GM12878 (cell line): ENCODE data around the gene WDR18. TPM values are rescaled to one million over a fixed set of nuclear protein-coding genes. Genes with fewer than 3 reads are reported as not detected.

Experiments
- ATAC-seq: fragments of 200-7000 bp; cut with Tn5 transposase; 3 replicates; pipeline ENCODE4 v1.9.1; 2020; ENCODE audit warnings: mild to moderate bottlenecking, moderate library complexity
- BruUV-seq: library from RNA; stranded (reverse); fragments of 400-500 nt; replicated peaks from 2 replicates; lab custom pipeline; 2021; lab: Mats Ljungman, UMichigan
- CTCF ChIA-PET: fragments of 300-600 bp; sonication (Branson Sonifier 250); formaldehyde crosslinking; extraction: SDS; loops from one replicate; lab custom pipeline; 2021; ENCODE audit warnings: inconsistent platforms; lab: Yijun Ruan, JAX
- POLR2A ChIA-PET: fragments of 350-600 bp; formaldehyde crosslinking; extraction: SDS; loops from one replicate; lab custom pipeline; 2021; ENCODE audit warnings: inconsistent platforms; lab: Charles Lee
- RAD21 ChIA-PET: fragments of 300-600 bp; sonication (Branson Sonifier 250); formaldehyde crosslinking; loops from one replicate; lab custom pipeline; 2023; ENCODE audit warnings: antibody characterized with exemption; ENCODE audit not compliant: unreplicated experiment; lab: Charles Lee
- SMC1A ChIA-PET: fragments of 300-600 bp; sonication (Branson Sonifier 250); formaldehyde crosslinking; loops from one replicate; lab custom pipeline; 2023; ENCODE audit not compliant: unreplicated experiment, uncharacterized antibody; lab: Charles Lee
- DNase-seq: peaks from one replicate; pipeline ENCODE4 v3.0.0-alpha.2; 2011; ENCODE audit warnings: low read depth, low spot score
- FAIRE-seq: peaks from 3 replicates; lab custom pipeline; 2011; peaks lifted over from hg19 to GRCh38; lab: Jason Lieb, UNC
- H2AFZ ChIP-seq: 2 replicates; pipeline ENCODE4 v1.6.0; 2011; ENCODE audit warnings: low read depth, low read length, control low read depth; ENCODE audit not compliant: control insufficient read depth
- H3K27ac ChIP-seq: 2 replicates; pipeline ENCODE4 v1.5.1; 2011; ENCODE audit warnings: control low read depth; ENCODE audit not compliant: control insufficient read depth, insufficient read depth
- H3K27me3 ChIP-seq, 2 experiments: replicated peaks in 1 of 2; 2 replicates each; pipeline versions ENCODE4 v1.6.0 to v1.6.1; 2011; ENCODE audit warnings: low read length in 1 of 2; ENCODE audit not compliant: control insufficient read depth in 2 of 2, insufficient read depth in 2 of 2
- H3K36me3 ChIP-seq, 2 experiments: 2 replicates each; pipeline ENCODE4 v1.5.1; 2011; ENCODE audit warnings: low read length in 1 of 2; ENCODE audit not compliant: control insufficient read depth in 2 of 2, insufficient read depth in 2 of 2
- H3K4me1 ChIP-seq: 2 replicates; pipeline ENCODE4 v1.6.1; 2011; ENCODE audit warnings: mild to moderate bottlenecking, low read length, moderate library complexity, mixed read lengths; ENCODE audit not compliant: control insufficient read depth, insufficient read depth
- H3K4me2 ChIP-seq: 2 replicates; pipeline ENCODE4 v1.6.0; 2011; ENCODE audit warnings: control low read depth; ENCODE audit not compliant: control insufficient read depth, insufficient read depth
- H3K4me3 ChIP-seq: fragments of 200-600 bp; sonication (generic); 2 replicates; pipeline ENCODE4 v1.5.1; 2016
- H3K79me2 ChIP-seq: 2 replicates; pipeline ENCODE4 v1.6.0; 2011; ENCODE audit warnings: low read length; ENCODE audit not compliant: control insufficient read depth, insufficient read depth
- H3K9ac ChIP-seq: 2 replicates; pipeline ENCODE4 v1.8.0; 2011; ENCODE audit warnings: low read length, control low read depth, mixed read lengths; ENCODE audit not compliant: control insufficient read depth, insufficient read depth
- H3K9me3 ChIP-seq: replicated peaks from 3 replicates; pipeline ENCODE4 v1.5.1; 2011; ENCODE audit warnings: mild to moderate bottlenecking, low read length; ENCODE audit not compliant: control insufficient read depth, insufficient read depth
- H4K20me1 ChIP-seq: 2 replicates; pipeline ENCODE4 v1.6.0; 2011; ENCODE audit not compliant: control insufficient read depth, insufficient read depth
- BMI1 ChIP-seq: fragments of 450-650 bp; IDR thresholded peaks from 2 replicates; pipeline ENCODE4 v1.6.1; 2016; ENCODE audit warnings: mild to moderate bottlenecking, moderate library complexity, borderline replicate concordance
- CBFB ChIP-seq: IDR thresholded peaks from 2 replicates; pipeline ENCODE4 v1.6.1; 2016; ENCODE audit warnings: antibody characterized with exemption, low read depth
- CBX5 ChIP-seq: sonication (generic); IDR thresholded peaks from 2 replicates; pipeline ENCODE4 v1.6.1; 2016; ENCODE audit warnings: low read depth, moderate library complexity, mild to moderate bottlenecking, inconsistent platforms
- CREB1 ChIP-seq: IDR thresholded peaks from 2 replicates; pipeline ENCODE4 v1.6.1; 2012; ENCODE audit warnings: low read depth, mild to moderate bottlenecking, inconsistent platforms
- MXI1 ChIP-seq: fragments of 150-350 bp; IDR thresholded peaks from 2 replicates; pipeline ENCODE4 v1.6.1; 2011; ENCODE audit warnings: low read depth, mild to moderate bottlenecking, inconsistent platforms, low read length, improper control_type of control experiment
- POLR2AphosphoS5 ChIP-seq: IDR thresholded peaks from 2 replicates; pipeline ENCODE4 v1.6.1; 2011; ENCODE audit warnings: mild to moderate bottlenecking, low read length, inconsistent platforms
- POU2F2 ChIP-seq: IDR thresholded peaks from 3 replicates; pipeline ENCODE4 v1.6.1; 2011; ENCODE audit warnings: low read depth, mild to moderate bottlenecking, low read length, borderline replicate concordance
- SIN3A ChIP-seq: IDR thresholded peaks from 2 replicates; pipeline ENCODE4 v1.6.1; 2012; ENCODE audit warnings: low read depth, low read length, improper control_type of control experiment
- SMARCA5 ChIP-seq: fragments of 450-650 bp; IDR thresholded peaks from 2 replicates; pipeline ENCODE4 v1.6.1; 2017; ENCODE audit warnings: mild to moderate bottlenecking
- SRF ChIP-seq, 2 experiments: IDR thresholded peaks; 2 replicates each; pipeline ENCODE4 v1.6.1; 2011; ENCODE audit warnings: low read depth in 2 of 2, low read length in 2 of 2, mild to moderate bottlenecking in 1 of 2, moderate library complexity in 1 of 2
- TARDBP ChIP-seq: IDR thresholded peaks from 2 replicates; pipeline ENCODE4 v1.6.1; 2016; ENCODE audit warnings: borderline replicate concordance
- TCF7 ChIP-seq: IDR thresholded peaks from 2 replicates; pipeline ENCODE4 v1.6.1; 2014; ENCODE audit warnings: antibody characterized with exemption, borderline replicate concordance
- WGBS: methylation state at CpG from one replicate; pipeline ENCODE4 v1.1.6; 2016; ENCODE audit warnings: low lambda C conversion rate; ENCODE audit not compliant: insufficient replicate concordance, insufficient coverage; ENCODE audit errors: missing lambda C conversion rate; 5-methylcytosine and 5-hydroxymethylcytosine counted together
- in situ Hi-C: fragments of 300-500 bp; cut with MboI; formaldehyde crosslinking; loops from 9 replicates; pipeline ENCODE4 v1.14.3; 2018; ENCODE audit warnings: mixed read lengths
- intact Hi-C: fragments of 100-400 bp; cut with micrococcal nuclease; formaldehyde crosslinking; loops from one replicate; pipeline ENCODE4 v1.14.2; 2022; ENCODE audit not compliant: unreplicated experiment
- polyA plus RNA-seq, 11 experiments: library from polyadenylated mRNA; depleted of rRNA in 4 of 11; unstranded in 6 of 11; stranded (reverse) in 5 of 11; fragments of >200 nt; fragmentation: Nextera tagmentation in 4 of 11; fragmentation: Illumina TruSeq in 1 of 11; extraction: Ambion mirVana in 4 of 11; extraction: Trizol in 1 of 11; gene quantifications; 1 replicate in 1 of 11; 2 replicates in 10 of 11; pipeline versions ENCODE4 v1.2.1 to v1.2.3, GENCODE V29; 2011 to 2016; ENCODE audit warnings: inconsistent platforms in 2 of 11, missing spikeins in 2 of 11, low read depth in 1 of 11
- total RNA-seq, 4 experiments: library from RNA; depleted of rRNA in 3 of 4; stranded (reverse); fragments of >200 nt in 3 of 4; fragmentation: Illumina TruSeq in 1 of 4; extraction: Trizol in 1 of 4; gene quantifications; 2 replicates each; pipeline versions ENCODE4 v1.2.1 to v1.2.3, GENCODE V29; 2013 to 2021
- TF ChIP-seq, protein P1 (sequence below): fragments of 450-650 bp; IDR thresholded peaks from 2 replicates; pipeline ENCODE4 v1.6.1; 2017; ENCODE audit warnings: mild to moderate bottlenecking, moderate library complexity
- TF ChIP-seq, protein P2 (sequence below): fragments of 450-650 bp; IDR thresholded peaks from 2 replicates; pipeline ENCODE4 v1.6.1; 2016; ENCODE audit warnings: mild to moderate bottlenecking, moderate library complexity, borderline replicate concordance

WDR18 gene
- total and polyA plus RNA-seq, 10 of the 15 experiments (the other 5 are each of a cell fraction or from before 2014, with no cell fraction given): 3.0 to 206 (median 62.3) TPM

DNA sequence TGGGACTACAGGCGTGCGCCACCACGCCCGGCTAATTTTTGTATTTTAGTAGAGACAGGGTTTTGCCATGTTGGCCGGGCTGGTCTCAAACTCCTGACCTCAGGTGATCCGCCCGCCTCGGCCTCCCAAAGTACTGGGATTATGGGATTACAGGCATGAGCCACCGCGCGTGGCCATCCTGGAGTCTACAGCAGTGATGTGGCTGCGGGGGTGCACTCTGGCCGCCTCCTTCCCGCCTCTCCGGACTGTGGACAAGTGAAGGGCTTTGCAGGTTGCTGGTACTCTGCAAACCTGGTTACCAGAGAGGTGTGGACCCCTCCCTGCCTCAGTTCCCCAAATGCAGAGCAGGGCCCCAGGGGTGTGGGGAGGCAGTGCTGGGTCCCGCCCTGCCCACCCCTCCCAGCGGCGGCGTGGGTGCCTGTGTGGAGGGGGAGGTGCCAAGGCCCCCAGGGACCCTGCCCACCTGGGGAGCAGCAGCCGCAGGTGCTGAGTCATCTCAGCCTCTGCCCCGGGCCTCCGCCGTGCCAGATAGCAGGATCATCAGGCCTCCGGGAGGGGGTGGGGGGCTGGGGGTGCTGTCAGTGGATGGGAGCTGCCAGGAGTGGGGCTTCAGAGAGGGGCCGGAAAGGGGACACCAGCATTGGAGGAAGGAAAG, 35.2 kb upstream of the WDR18 start:
- H3K4me3 ChIP-seq: no peak overlapping the region; the same call in 1 of the 2 replicates
- peak overlapping the region; percentile 99 for H3K27ac ChIP-seq
- H3K9ac ChIP-seq: peak overlapping the region; percentile 25; the same call in 1 of the 2 replicates
- H3K4me1 ChIP-seq: peaks cover 65% of the 10 kb centered on the region
- H4K20me1 ChIP-seq: no peaks in the 10 kb centered on the region
- FAIRE-seq (no peak), DNase-seq (no peak), ATAC-seq (peak; percentile 14)
- 14% methylated on average over 24 of the region's 25 CpGs for WGBS
- no peaks in the 10 kb centered on the region for H3K27me3 ChIP-seq
- ChIA-PET POLR2A (interaction anchor here (1.3 to 1.8 kb wide), 3 partner anchors 25 to 128 kb away, joined by 3 to 7 read pairs (median 5); partner anchors contain the start of gene WDR18), SMC1A (interaction anchor here (0.8 to 2.7 kb wide), 4 partner anchors 19 to 27 kb away, joined by 3 to 13 read pairs (median 4); no protein-coding TSS in a partner anchor), CTCF (interaction anchor here (0.7 to 3.0 kb wide), 4 partner anchors 20 to 295 kb away, joined by 3 to 18 read pairs (median 6); partner anchors contain the start of gene WDR18), RAD21 (interaction anchor here (1.7 to 1.9 kb wide), 3 partner anchors 17 to 26 kb away, joined by 7 to 9 read pairs (median 8); no protein-coding TSS in a partner anchor)
- intact Hi-C loops: no loop called here
- peaks cover 54% of the 10 kb centered on the region for H3K79me2 ChIP-seq
- no TSS peak for BruUV-seq
- in situ Hi-C loops: no loop called here
- H3K36me3 ChIP-seq: peaks cover 0 to 4% of the 10 kb centered on the region in 2 experiments; a peak in 2 of 4 replicates
- H3K9me3 ChIP-seq: no peaks in the 10 kb centered on the region
- H3K4me2 ChIP-seq: peak overlapping the region; percentile 24; the same call in 1 of the 2 replicates
- H2AFZ ChIP-seq: no peak overlapping the region
- no peak for TF ChIP-seq MXI1
- no peak for TF ChIP-seq TARDBP
- TF ChIP-seq POU2F2: peak; percentile 42; the same call in 1 of the 3 replicates
- peak; percentile 16; the same call in 1 of the 2 replicates for TF ChIP-seq SMARCA5
- peak; percentile 54; the same call in 1 of the 2 replicates for TF ChIP-seq CBFB
- no peak; the same call in 1 of the 2 replicates for TF ChIP-seq POLR2AphosphoS5
- TF ChIP-seq BMI1: no peak
- no peak for TF ChIP-seq TCF7
- TF ChIP-seq, protein P1, sequence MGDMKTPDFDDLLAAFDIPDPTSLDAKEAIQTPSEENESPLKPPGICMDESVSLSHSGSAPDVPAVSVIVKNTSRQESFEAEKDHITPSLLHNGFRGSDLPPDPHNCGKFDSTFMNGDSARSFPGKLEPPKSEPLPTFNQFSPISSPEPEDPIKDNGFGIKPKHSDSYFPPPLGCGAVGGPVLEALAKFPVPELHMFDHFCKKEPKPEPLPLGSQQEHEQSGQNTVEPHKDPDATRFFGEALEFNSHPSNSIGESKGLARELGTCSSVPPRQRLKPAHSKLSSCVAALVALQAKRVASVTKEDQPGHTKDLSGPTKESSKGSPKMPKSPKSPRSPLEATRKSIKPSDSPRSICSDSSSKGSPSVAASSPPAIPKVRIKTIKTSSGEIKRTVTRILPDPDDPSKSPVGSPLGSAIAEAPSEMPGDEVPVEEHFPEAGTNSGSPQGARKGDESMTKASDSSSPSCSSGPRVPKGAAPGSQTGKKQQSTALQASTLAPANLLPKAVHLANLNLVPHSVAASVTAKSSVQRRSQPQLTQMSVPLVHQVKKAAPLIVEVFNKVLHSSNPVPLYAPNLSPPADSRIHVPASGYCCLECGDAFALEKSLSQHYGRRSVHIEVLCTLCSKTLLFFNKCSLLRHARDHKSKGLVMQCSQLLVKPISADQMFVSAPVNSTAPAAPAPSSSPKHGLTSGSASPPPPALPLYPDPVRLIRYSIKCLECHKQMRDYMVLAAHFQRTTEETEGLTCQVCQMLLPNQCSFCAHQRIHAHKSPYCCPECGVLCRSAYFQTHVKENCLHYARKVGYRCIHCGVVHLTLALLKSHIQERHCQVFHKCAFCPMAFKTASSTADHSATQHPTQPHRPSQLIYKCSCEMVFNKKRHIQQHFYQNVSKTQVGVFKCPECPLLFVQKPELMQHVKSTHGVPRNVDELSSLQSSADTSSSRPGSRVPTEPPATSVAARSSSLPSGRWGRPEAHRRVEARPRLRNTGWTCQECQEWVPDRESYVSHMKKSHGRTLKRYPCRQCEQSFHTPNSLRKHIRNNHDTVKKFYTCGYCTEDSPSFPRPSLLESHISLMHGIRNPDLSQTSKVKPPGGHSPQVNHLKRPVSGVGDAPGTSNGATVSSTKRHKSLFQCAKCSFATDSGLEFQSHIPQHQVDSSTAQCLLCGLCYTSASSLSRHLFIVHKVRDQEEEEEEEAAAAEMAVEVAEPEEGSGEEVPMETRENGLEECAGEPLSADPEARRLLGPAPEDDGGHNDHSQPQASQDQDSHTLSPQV: no peak
- TF ChIP-seq, protein P2, sequence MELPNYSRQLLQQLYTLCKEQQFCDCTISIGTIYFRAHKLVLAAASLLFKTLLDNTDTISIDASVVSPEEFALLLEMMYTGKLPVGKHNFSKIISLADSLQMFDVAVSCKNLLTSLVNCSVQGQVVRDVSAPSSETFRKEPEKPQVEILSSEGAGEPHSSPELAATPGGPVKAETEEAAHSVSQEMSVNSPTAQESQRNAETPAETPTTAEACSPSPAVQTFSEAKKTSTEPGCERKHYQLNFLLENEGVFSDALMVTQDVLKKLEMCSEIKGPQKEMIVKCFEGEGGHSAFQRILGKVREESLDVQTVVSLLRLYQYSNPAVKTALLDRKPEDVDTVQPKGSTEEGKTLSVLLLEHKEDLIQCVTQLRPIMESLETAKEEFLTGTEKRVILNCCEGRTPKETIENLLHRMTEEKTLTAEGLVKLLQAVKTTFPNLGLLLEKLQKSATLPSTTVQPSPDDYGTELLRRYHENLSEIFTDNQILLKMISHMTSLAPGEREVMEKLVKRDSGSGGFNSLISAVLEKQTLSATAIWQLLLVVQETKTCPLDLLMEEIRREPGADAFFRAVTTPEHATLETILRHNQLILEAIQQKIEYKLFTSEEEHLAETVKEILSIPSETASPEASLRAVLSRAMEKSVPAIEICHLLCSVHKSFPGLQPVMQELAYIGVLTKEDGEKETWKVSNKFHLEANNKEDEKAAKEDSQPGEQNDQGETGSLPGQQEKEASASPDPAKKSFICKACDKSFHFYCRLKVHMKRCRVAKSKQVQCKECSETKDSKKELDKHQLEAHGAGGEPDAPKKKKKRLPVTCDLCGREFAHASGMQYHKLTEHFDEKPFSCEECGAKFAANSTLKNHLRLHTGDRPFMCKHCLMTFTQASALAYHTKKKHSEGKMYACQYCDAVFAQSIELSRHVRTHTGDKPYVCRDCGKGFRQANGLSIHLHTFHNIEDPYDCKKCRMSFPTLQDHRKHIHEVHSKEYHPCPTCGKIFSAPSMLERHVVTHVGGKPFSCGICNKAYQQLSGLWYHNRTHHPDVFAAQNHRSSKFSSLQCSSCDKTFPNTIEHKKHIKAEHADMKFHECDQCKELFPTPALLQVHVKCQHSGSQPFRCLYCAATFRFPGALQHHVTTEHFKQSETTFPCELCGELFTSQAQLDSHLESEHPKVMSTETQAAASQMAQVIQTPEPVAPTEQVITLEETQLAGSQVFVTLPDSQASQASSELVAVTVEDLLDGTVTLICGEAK: no peak
- TF ChIP-seq CREB1: no peak; the same call in 1 of the 2 replicates
- no peak for TF ChIP-seq CBX5
- no peak for TF ChIP-seq SIN3A
- 0 out of 4 replicates have a peak, but pooled peaks of 1 of the 2 experiments have one; percentile 32 for TF ChIP-seq SRF (IDR thresholded peaks at IDR 0.05; ENCODE audit: low read depth in 2 of 2, low read length in 2 of 2)
